Measurements from ENCODE around the gene NR6A1.

DNA sequence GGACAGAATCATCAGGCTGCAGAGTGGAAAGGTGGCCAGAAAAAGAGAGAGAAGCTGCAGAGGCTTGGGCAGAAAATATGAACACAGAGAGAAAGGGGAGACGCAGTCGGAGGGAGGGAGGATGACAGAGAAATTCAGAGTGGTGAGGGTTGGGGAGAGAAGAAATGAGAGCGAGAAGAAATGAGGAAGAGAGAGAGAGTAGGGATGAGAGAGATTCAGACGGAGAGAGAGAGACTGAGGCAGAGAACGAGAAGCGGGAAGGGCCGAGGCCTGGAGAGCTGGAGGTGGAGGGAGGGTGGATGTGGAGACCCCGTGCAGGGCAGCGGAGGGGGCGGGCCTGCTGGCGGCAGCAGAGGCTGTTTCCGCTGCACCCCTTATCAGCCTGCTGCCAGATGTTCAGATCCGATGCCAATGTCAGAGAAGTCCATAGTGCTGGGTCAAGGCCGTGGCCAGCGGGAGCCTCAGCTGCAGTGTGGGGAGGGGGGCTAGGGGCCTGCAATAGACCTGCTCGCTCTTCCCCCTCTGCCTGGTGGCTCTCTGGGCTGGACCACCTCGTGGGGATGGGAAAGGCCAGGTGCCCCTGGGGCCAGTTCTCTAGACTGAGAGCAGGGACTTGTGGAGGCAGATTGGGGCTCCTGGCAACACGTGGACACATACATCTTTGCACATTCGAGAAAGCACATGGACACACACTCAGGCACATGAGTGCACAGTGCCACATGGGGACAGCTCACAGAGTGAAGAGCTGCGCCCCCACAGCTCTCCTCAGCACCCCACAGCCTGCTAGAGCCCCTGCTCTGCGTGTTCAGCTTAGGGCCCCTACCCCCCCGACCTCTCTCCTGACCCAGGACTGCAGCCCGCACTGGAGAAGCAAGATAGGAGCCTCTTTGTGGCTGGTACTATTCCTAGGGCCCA, 259.0 kb downstream of the NR6A1 start:
- no peak for TF ChIP-seq EZH2 (IDR thresholded peaks at IDR 0.05; ENCODE audit: borderline replicate concordance, low read length)
- TF ChIP-seq, protein P1, sequence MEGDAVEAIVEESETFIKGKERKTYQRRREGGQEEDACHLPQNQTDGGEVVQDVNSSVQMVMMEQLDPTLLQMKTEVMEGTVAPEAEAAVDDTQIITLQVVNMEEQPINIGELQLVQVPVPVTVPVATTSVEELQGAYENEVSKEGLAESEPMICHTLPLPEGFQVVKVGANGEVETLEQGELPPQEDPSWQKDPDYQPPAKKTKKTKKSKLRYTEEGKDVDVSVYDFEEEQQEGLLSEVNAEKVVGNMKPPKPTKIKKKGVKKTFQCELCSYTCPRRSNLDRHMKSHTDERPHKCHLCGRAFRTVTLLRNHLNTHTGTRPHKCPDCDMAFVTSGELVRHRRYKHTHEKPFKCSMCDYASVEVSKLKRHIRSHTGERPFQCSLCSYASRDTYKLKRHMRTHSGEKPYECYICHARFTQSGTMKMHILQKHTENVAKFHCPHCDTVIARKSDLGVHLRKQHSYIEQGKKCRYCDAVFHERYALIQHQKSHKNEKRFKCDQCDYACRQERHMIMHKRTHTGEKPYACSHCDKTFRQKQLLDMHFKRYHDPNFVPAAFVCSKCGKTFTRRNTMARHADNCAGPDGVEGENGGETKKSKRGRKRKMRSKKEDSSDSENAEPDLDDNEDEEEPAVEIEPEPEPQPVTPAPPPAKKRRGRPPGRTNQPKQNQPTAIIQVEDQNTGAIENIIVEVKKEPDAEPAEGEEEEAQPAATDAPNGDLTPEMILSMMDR (conservative IDR thresholded peaks at IDR 0.05 in 1 of 2, IDR thresholded peaks at IDR 0.05 in 1 of 2; ENCODE audit: extremely low read depth in 1 of 2, insufficient read depth in 1 of 2, low read depth in 1 of 2, low read length in 2 of 2) = no peak

Data from mammary epithelial cell (primary cell).